IPS-NIHi7 (cell line): Measurements from ENCODE around the gene ITPR2.
"Not testable (repeated sequence)": the region's sequence is repeated elsewhere in the genome, so short reads cannot be mapped to it uniquely, and the experiment has no call there.

Experiments used
- DNase-seq: peaks from one replicate; pipeline ENCODE4 v3.0.0; 2012; ENCODE audit warnings: mixed read lengths; ENCODE audit errors: extremely low spot score

Gene ITPR2

DNA sequence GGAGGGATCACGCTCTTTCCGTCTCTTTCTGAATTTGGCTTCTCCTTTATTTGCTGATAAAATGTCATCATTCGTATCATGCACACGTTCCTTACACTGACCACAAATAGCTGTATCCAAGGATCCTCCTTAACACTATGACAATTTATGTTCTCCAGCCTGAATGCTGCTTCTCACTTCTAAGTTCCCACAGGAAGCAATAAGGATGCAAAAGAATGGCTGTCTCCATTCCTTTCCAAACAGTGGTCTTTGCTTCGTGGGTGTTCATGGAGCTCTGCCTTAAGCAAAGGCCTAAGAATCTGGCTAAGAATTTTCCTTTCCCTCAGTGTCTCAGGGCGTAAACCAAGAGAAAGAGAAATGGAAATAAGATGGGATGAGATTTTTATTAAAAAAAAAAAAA, 200.2 kb downstream of the ITPR2 start:
- DNase-seq, result no peak

DNA sequence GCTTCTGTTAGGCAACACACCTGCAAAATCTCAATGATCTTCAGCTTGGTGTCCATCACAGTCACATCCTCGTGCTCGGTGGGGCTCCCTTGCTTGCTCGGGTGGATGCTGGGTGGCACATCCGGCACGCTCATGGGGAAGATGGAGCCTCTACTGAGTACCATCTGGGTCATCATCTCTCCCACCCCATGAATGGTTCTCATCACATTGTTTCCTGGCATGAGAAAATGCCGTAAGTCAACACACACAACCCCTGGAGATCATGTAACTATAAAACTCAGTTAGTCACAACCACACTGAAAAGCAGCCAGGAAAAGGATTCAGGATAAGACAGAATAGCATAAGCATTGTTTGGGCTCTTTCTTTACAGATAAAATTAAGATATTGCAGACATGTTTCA, 201.1 kb downstream of the ITPR2 start:
- no peak for DNase-seq

DNA sequence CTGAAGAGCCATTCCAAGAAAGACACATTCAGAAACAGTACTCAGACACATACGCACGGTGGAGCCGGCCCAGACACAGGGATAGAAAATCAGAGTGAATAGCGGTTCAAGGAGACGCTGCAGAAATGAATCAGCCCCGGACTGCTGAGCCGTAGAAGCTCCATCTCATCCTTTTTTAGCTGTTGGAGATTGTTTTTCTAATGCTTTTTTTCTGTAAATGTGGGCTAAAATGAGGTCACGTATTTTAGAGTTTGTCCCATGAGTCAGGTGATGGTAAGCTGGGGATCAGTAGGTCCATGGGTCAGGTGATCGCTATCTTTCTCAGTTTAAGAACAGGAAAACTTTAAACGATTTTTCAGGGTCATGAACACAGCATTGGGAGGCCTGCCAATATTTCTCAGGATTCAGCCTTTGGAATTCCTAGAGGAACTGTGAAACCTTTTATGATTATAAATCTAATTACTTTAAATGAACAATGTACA, 202.4 kb downstream of the ITPR2 start:
- no peak for DNase-seq

DNA sequence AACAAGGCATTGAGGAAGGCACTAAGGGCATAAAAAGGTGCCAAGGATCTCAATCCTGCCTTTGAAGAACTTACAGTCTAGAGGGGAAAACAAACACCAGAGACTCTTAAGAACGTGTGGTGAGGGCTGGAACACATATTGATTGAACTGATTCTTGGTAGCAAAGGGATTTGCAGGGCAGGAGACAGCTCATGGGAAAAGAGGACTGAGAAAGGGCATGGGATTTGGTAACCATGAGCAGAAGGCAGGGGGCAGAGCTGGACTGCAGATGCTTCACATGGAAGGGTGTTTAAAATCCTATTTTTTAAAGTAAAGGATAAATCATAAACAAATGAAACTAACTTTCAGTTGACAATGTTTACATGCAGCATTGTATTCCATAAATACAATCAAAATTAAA, 203.1 kb downstream of the ITPR2 start:
- peak; percentile 32 for DNase-seq

DNA sequence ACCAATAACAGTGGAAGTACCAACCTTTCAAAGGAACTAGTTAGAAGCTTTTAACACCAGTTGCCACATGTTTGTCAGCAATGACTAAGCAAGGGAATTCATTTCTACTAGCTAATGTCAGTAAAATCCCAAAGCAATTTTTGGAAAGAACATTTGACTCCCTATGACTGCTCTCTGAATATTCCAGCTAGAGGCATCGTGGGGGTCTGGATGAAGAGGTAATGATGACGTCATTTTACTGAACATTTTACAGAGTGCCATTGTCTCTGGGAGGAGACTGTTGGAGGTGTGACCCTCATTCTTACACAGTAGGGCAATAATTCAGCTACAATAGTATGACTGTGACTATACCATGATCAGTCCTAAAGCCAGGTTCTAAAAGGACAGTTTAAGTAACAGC, 204.8 kb downstream of the ITPR2 start:
- no peak for DNase-seq

DNA sequence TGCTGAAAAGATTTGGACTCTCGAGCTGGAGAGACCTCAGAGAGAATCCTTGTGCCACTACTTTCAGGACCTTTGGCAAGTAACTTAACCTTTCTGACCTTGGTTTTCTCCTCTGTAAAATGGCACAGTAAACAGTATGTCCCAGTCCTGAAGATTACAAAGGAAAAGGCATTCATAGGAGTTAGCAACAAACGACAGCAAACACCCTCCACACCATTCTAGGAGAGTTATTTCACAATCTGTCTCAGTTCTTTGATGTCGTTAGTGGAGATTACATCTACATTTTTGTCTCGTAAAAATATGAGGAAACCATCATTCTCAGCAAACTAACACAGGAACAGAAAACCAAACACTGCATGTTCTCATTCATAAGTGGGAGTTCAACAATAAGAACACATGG, 205.7 kb downstream of the ITPR2 start:
- DNase-seq, result no peak

DNA sequence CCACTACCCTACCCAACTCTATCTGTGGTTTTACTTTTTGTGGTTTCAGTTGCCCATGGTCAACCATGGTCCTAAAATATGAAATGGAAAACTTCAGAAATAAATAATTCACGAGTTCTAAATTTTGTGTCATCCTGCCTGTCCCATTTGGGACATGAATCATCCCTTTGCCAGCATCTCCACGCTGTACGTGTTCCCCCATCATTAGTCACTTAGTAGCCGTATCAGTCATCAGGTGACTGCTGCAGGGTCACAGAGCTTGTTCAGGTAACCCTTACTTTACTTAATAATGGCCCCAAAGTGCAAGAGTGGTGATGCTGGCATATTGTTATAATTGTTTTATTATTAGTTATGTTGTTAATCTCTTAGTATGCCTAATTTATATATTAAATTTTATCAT, 209.9 kb downstream of the ITPR2 start:
- no peak for DNase-seq

DNA sequence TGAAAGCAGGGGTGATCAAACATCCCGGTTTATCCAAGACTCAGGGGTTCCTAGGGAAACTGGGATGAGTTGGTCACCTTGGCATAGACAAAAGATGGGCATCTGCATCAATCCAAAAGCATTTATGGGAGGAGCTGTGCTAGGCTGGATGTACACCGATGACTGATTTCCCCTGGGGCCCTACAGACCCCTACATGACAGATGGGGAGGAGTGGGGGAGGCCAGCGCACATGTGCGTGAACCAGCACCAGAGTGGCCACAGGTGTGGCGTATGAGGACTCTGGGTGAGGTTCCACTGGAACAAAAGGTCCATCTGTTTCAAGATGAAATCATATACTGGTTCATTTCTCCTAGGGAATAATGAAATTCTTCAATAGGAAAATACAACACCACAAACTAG, 210.4 kb downstream of the ITPR2 start:
- DNase-seq, result no peak

DNA sequence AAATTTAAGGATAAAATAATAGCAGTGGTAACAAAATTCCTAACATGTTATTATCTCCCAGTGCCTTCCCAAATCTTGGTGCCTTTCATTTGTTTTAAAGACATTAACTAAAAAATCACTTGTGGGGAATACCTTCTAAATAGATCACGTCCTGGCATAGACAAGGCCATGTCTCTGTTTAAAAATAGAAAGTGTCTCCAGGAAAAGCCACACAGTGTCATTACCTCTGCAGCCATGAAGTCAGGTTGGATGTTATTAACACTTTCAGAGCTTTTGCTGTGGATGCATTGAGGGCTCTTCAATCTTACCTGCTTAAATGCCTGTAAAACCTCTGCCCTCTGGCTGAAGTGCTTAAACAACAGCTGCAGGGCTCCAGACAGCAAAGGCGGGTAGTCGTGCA, 211.1 kb downstream of the ITPR2 start:
- DNase-seq, result no peak

DNA sequence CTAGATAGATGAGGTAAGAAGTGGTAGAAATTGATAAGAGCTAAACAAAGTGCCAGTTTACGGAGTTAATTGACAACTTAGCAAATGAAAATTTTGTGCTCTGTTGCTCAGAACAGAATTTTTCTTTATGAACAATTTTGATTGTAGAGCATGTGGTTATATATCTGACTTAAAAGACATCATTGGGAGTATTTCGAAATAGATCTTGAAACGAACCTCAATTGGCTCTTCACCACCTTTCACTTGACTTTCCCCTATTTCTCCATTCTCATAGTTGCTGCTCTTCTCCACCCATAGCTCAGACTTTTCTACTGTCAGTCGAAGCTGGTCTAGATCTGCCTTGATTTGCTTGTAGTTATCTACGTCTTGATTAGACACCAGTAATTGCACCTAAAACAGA, 212.1 kb downstream of the ITPR2 start:
- no peak for DNase-seq

DNA sequence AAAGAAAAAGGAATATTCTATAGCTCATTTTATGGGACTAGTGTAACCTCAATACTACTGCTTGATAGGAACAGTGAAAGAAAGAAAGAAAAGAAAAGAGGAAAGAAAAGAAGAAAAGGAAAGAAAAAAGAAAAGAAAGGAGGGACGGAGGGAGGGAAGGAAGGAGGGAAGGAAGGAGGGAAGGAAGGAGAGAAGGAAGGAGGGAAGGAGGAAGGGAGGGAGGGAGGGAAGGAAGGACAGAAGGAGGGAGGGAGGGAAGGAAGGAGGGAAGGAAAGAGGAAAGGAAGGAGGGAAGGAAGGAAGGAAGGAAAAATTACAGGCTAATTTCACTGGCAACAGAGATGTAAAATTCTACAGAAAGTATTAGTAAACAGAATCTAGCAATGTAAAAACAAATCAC, 215.5 kb downstream of the ITPR2 start:
- no peak for DNase-seq

DNA sequence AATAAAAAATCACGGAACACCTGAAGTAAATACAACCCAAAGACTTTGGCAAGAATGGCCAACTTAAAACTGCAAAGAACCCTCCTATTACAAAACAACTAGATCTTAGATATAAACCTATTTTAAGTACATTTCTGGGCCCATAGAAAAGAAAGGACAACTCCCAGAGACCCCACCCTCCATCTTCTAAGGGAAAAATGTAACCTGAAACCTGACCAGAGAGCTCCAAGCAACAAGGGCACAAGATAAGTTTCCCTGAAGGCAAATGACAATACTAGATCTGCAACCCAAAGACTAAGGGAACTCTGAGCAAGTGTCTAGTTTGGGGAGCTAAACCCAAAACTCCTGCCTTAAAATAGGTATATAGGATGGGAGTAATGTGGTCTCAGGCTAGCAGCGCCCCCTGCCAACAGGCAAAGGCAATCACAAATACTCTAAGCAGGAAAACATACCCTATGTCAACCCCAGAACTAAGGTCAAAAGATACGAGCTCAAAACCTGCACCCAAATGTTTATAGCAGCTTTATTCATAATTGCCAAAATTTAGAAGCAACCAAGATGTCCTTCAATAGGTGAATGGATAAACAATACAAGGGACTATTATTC, 218.9 kb downstream of the ITPR2 start:
- peak; percentile 52 for DNase-seq

DNA sequence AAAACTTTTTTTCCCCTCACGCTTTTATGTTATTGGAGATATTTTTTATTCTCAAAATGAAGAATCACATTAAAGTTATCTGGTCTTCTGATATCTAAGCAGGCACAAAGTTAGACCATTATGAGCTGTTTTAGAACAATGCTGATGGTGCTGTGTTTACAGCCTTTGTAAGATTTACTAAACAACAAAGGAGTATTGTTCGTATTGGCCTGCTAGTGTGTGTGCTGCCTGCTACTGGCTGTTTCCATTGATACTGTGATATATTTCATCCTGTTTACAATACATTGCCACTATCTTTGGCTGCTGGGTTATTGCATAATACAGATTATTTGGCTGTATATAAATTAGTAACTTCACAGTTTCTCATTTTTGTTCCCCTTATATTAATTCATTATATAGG, 220.8 kb downstream of the ITPR2 start:
- DNase-seq, result no peak

DNA sequence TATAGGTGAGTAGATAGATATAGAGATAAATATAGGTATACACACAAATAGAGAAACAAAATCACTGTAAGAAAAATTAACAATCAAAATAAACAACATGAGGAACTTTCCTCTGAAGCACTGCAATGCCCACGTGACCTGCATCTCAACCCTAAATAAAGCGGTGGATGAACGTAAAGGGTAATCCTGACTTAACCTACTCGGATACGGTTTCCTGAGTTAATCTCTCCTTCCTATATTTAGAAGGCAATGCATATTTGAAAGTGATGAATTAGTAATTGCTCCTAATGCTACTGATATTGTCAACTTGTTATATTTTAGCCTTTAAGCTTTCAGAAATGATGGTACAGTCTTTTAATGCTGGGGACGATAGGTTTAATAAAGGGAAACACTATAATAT, 221.4 kb downstream of the ITPR2 start:
- no peak for DNase-seq

DNA sequence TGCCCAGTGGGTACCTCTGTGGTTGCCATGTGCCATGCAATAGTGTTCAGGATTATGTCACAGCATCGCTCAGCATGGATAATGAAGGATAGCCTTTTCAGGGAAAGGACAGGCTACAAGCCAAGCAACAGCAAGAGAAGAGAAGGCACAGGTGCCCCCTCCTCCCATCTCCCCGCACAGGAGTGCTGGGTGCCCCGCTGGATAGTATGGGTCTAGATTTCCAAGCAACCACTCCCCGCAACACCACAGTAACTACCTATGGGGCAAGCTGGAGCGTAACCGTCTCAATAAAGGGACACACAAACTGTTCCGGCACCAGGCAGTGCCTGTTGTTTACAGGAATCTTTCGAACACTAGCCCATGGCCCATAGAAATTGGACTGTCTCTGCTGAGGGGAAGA, 222.2 kb downstream of the ITPR2 start:
- DNase-seq, result no peak

DNA sequence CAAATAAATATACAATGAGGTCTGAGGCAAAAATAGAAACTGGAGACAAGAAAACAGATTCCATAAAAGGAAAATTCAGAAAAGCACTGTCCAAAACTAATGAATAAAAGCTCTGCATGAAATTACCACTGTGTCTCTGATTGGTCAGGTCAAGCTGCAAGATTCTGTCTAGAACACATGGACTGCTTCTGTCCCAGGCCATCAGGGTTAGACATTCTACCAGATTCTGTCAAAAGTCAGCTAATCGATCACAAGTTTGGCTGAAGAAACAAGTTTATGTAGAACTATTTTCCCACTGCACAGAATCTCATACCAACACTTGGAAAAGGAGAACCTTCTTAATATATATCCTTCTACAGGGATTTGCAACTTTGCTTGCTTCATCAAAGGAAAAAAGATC, 223.0 kb downstream of the ITPR2 start:
- no peak for DNase-seq

DNA sequence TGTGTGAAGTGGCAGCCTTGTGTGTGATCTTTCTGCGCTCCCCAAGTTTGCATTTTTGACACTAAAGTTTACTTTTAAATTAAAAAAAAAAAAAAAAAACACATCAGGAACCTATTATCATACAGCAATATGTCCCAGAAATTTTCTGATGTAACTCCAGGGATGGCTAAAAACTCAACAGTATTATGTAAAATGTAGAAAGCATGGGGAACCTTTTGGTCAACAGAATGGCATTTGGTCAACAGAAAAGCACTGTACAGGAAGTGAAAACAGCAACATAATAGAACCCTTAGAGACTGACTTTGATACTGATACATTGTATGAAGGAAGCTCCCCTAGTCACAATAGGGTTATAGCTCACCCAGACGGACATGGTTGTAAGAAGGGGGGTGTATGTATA, 224.3 kb downstream of the ITPR2 start:
- no peak for DNase-seq

DNA sequence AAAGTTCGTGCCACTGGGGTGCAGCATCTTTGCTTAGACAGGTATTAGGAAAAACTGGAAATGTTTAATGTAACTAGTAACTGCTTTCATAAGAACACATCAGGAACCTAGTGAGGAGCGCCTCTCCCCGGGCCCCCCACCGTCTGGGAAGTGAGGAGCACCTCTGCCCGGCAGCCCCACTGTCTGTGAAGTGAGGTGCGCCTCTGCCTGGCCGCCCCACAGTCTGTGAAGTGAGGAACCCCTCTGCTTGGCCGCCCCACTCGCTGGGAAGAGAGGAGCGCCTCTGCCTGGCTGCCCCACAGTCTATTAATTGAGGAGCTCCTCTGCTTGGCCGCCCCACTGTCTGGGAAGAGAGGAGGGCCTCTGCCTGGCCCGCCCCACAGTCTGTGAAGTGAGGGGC, 224.7 kb downstream of the ITPR2 start:
- no peak for DNase-seq

DNA sequence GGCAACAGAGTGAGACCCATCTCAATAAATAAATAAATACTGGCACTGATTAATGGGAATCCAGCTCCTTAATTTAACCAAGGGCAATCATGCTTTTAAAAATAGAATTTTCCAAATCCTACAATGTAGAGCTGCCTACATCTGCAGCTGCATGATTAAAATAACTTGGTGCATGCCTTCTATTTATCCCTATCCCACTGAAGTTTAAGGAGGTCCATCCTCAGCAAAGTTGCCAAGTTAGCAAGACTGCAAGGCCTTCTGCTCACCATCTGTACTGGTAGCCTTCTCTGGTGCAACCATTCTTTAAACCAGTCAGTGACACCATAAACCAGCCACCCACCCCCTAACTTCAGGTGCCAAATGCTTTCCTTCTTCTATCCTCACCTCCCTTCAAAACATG, 226.1 kb downstream of the ITPR2 start:
- DNase-seq, result no peak

DNA sequence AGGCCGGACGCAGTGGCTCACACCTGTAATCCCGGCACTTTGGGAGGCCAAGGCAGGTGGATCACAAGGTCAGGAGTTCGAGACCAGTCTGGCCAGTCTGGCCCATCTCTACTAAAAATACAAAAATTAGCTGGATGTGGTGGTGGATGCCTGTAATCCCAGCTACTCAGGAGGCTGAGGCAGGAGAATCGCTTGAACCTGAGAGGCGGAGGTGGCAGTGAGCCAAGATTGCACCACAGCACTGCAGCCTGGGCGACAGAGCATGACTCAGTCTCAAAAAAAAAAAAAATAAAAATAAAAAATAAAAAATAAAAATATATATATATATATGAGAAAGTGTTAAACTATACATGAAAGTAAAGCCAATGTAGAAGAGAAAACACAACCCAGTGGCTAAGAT, 228.2 kb downstream of the ITPR2 start:
- not testable (repeated sequence) for DNase-seq

DNA sequence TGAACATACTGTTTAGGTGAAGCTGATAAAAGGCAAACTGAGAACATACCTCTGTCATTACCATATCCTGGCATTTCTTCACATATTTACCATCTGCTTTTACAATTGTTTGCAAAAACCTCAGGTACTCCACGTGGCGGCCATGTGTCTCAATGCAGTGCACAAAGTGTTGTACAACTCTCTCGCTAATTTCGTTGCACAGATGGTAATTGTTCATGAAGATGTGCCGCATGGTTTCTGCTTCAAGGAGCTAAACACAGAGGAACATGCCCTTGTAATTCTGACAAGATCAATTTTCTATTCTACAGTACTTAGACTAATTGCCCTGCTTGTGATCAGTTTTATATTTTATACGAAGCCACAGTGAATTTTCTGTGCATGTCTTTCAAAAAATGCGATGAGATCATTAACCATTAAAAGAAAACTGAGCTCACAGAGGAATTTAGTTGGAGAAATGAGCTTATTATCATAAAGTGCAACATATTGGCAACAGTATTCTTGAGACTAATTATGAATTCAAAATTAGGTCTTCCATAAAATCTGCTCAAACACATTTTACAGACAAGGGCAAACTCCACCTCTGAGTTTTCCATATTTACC, 233.8 kb downstream of the ITPR2 start:
- DNase-seq, result no peak

DNA sequence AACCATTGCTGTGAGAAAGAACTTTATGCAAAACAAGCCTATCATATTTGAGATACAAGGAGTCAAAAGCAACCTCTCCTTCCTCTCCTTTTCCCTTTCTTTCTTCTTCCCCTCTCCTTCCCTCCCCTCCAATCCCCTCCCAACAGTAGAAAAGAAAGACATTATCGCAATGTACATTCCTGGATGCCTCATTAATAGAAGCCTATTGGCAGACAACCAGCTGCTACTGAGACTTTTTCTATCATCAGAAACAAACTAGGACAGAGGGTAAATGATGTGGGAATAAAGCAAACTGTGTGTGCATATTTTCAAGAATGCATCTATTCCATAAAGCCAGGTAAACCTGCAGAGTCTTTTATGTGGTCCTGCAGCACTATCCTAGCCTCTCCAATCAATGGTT, 237.2 kb downstream of the ITPR2 start:
- DNase-seq, result no peak

DNA sequence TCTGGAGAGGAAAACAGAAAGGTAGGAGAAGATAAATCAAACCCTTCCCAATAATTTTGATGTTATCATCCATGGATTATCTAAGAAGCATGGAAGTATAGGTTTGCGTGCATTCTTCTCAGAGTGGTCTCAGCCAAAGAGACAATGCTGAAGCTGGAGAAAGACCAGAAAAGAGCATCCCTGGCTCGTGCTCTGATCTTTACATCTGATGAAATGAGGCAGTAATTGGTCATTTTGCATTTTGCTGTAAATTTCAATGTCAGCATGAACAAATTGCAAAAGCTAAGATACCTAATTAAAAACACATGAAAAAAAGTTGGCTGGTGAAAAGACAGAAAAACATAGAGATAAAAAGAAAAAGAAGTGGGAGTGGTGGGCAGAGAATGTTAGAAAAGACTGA, 252.4 kb downstream of the ITPR2 start:
- DNase-seq, result no peak

DNA sequence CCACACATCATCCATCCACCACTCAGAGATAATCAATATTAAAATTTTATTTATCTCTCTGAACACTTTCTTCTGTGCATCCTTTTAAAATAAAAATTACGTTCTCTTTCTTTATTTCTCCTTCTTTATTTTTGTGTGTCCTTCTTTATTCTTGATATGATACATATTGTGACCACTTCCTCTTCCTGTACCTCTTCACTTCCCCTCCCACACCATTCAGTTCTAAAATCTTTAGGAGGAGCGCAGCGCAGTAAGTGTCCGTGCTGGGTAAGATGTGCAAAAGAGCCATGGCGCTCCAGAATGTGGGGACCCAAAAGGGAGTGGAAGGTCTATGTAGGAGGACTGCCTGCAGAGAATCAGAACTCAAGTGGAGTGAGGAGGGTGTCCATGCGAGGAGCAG, 256.7 kb downstream of the ITPR2 start:
- no peak for DNase-seq
